ENCODE data around the gene COBL. TPM values are rescaled to one million over a fixed set of nuclear protein-coding genes. Genes with fewer than 3 reads are reported as not detected.

Gene COBL
- total and polyA plus RNA-seq, 2 donors (not counting 3 experiments of a cell fraction or from before 2014, with no cell fraction given) = 0.11 TPM; not detected in 1

GRCh38 chr7:51138123-51139085, 178.2 kb downstream of the COBL start:
- no peaks in the 10 kb centered on the region for H3K36me3 ChIP-seq (ENCODE audit: control insufficient read depth in 2 of 2, extremely low read depth in 1 of 2, insufficient read depth in 2 of 2, low read length in 2 of 2)
- H3K79me2 ChIP-seq (ENCODE audit: control insufficient read depth, insufficient read depth, low read length) = no peaks in the 10 kb centered on the region
- peaks cover 0 to 2% of the 10 kb centered on the region in 2 experiments for H3K27me3 ChIP-seq (ENCODE audit: control insufficient read depth in 2 of 2, insufficient read depth in 2 of 2, low read length in 2 of 2)
- no peaks in the 10 kb centered on the region for H3K9me3 ChIP-seq (replicated peaks; ENCODE audit: control insufficient read depth, insufficient read depth, low read length)
- intact Hi-C loops (cut with micrococcal nuclease) = loop anchor here (1.0 kb wide), 1 partner anchor 311 kb away; no protein-coding TSS in a partner anchor
- peak overlapping the region; percentile 95 for H3K27ac ChIP-seq (ENCODE audit: insufficient read depth, low read depth, low read length)
- no peak overlapping the region for H3K4me2 ChIP-seq (ENCODE audit: insufficient read depth, low read length)
- BruUV-seq (replicated peaks) = no TSS peak
- H3K4me3 ChIP-seq (replicated peaks in 1 of 3; ENCODE audit: insufficient read depth in 1 of 3, low read depth in 1 of 3, low read length in 3 of 3) = no peak overlapping the region
- DNase-seq (ENCODE audit: low read depth, low spot score) = no peak
- no peak for FAIRE-seq
- dilution Hi-C loops (cut with MboI; ENCODE audit: extremely low pct_ligation_motif_present, low sequenced_read_pairs) = no loop called here
- POLR2A ChIA-PET = no interaction called here
- peaks cover 39% of the 10 kb centered on the region for H3K4me1 ChIP-seq (ENCODE audit: control insufficient read depth, extremely low read depth, insufficient read depth, low read length)
- TF ChIP-seq MYC (IDR thresholded peaks at IDR 0.05; ENCODE audit: low read depth, low read length) = no peak
- TF ChIP-seq EZH2 (IDR thresholded peaks at IDR 0.05; ENCODE audit: borderline replicate concordance, low read depth, low read length, severe bottlenecking) = no peak
- TF ChIP-seq FOS (IDR thresholded peaks at IDR 0.05; ENCODE audit: borderline replicate concordance, insufficient read depth, low read length) = no peak
- no peak for TF ChIP-seq GATA2 (IDR thresholded peaks at IDR 0.05; ENCODE audit: insufficient read depth, insufficient read length, low read depth, low read length)
- TF ChIP-seq POLR2AphosphoS5 (IDR thresholded peaks at IDR 0.05; ENCODE audit: insufficient read depth, low read depth, low read length) = no peak
- no peak for TF ChIP-seq POLR2A (IDR thresholded peaks at IDR 0.05; ENCODE audit: low read depth, low read length)
- CTCF ChIA-PET = no interaction called here
- no peaks in the 10 kb centered on the region for H4K20me1 ChIP-seq (replicated peaks; ENCODE audit: control insufficient read depth, extremely low read depth, insufficient read depth, low read length)
- H3K9ac ChIP-seq (replicated peaks; ENCODE audit: extremely low read depth, insufficient read depth, low read length) = no peak overlapping the region
- H3K9me1 ChIP-seq (replicated peaks; ENCODE audit: control insufficient read depth, extremely low read depth, insufficient read depth, low read length) = no peaks in the 10 kb centered on the region
- H2AFZ ChIP-seq (ENCODE audit: low read depth, low read length) = no peak overlapping the region

- no peak overlapping the region for H3K4me2 ChIP-seq (ENCODE audit: insufficient read depth, low read length)
- H3K4me1 ChIP-seq (ENCODE audit: control insufficient read depth, extremely low read depth, insufficient read depth, low read length) = peaks cover 36% of the 10 kb centered on the region
- H3K9ac ChIP-seq (replicated peaks; ENCODE audit: extremely low read depth, insufficient read depth, low read length) = no peak overlapping the region
- BruUV-seq (replicated peaks) = no TSS peak
- H3K27ac ChIP-seq (ENCODE audit: insufficient read depth, low read depth, low read length) = no peak overlapping the region
- peak; percentile 10 for DNase-seq (ENCODE audit: low read depth, low spot score)
- H3K27me3 ChIP-seq (ENCODE audit: control insufficient read depth in 2 of 2, insufficient read depth in 2 of 2, low read length in 2 of 2) = no peaks in the 10 kb centered on the region
- H3K79me2 ChIP-seq (ENCODE audit: control insufficient read depth, insufficient read depth, low read length) = no peaks in the 10 kb centered on the region
- ChIA-PET POLR2A (no interaction called here), CTCF (interaction anchor here (1.7 to 2.1 kb wide), 2 partner anchors 25 to 68 kb away, joined by 5 to 6 read pairs; no protein-coding TSS in a partner anchor)
- no peaks in the 10 kb centered on the region for H3K9me3 ChIP-seq (replicated peaks; ENCODE audit: control insufficient read depth, insufficient read depth, low read length)
- H3K4me3 ChIP-seq (replicated peaks in 1 of 3; ENCODE audit: insufficient read depth in 1 of 3, low read depth in 1 of 3, low read length in 3 of 3) = no peak overlapping the region
- TF ChIP-seq FOS (IDR thresholded peaks at IDR 0.05; ENCODE audit: borderline replicate concordance, insufficient read depth, low read length) = no peak
- no peak for TF ChIP-seq JUN (IDR thresholded peaks at IDR 0.05; ENCODE audit: borderline replicate concordance, insufficient read depth, insufficient read length, low read depth)
- TF ChIP-seq POLR2A (IDR thresholded peaks at IDR 0.05; ENCODE audit: low read depth, low read length) = no peak
- intact Hi-C loops (cut with micrococcal nuclease) = no loop called here
- H2AFZ ChIP-seq (ENCODE audit: low read depth, low read length) = no peak overlapping the region
- no peaks in the 10 kb centered on the region for H3K9me1 ChIP-seq (replicated peaks; ENCODE audit: control insufficient read depth, extremely low read depth, insufficient read depth, low read length)
- dilution Hi-C loops (cut with MboI; ENCODE audit: extremely low pct_ligation_motif_present, low sequenced_read_pairs) = no loop called here
- no peaks in the 10 kb centered on the region for H4K20me1 ChIP-seq (replicated peaks; ENCODE audit: control insufficient read depth, extremely low read depth, insufficient read depth, low read length)
- no peaks in the 10 kb centered on the region for H3K36me3 ChIP-seq (ENCODE audit: control insufficient read depth in 2 of 2, extremely low read depth in 1 of 2, insufficient read depth in 2 of 2, low read length in 2 of 2)
- FAIRE-seq = no peak
Observed at GRCh38 chr7:51135576-51135975, 181.0 kb downstream of the COBL start.
